Hepatocyte (in vitro differentiated cells): ENCODE results near the gene PM20D2. TPM values are rescaled to one million over a fixed set of nuclear protein-coding genes. Genes with fewer than 3 reads are reported as not detected.

Source experiments
- polyA plus RNA-seq: library from polyadenylated mRNA; unstranded; fragments of >200 nt; fragmentation: Nextera tagmentation; extraction: Ambion mirVana; gene quantifications from 2 replicates; pipeline ENCODE4 v1.2.1, GENCODE V29; 2016
- total RNA-seq: library from RNA; depleted of rRNA; stranded (reverse); fragments of >200 nt; gene quantifications from 2 replicates; pipeline ENCODE4 v1.2.3, GENCODE V29; 2014

The PM20D2 gene
- total and polyA plus RNA-seq, 2 experiments from 2014 or later = 9.5 to 25.3 TPM

Other genes with a start within 250 kb of the PM20D2 start
- 15.6 and 16.1 TPM in 2 replicates for gene RNGTT, start 182.4 kb upstream of the PM20D2 start, total RNA-seq
- 7.4 and 8.9 TPM in 2 replicates for gene RNGTT, start 182.4 kb upstream of the PM20D2 start, polyA plus RNA-seq
- gene PNRC1, start 65.3 kb upstream of the PM20D2 start, total RNA-seq = 159 and 181 TPM in 2 replicates
- gene PNRC1, start 65.3 kb upstream of the PM20D2 start, polyA plus RNA-seq = 226 and 234 TPM in 2 replicates
- 5.7 and 7.3 TPM in 2 replicates for gene SRSF12, start 28.0 kb upstream of the PM20D2 start, total RNA-seq
- gene SRSF12, start 28.0 kb upstream of the PM20D2 start, polyA plus RNA-seq = 5.6 and 7.6 TPM in 2 replicates
- gene GABRR1, start 71.3 kb downstream of the PM20D2 start, total RNA-seq = 0.27 TPM in 1 of 2 replicates, not detected in the other
- 0.60 TPM in 1 of 2 replicates, not detected in the other for gene GABRR1, start 71.3 kb downstream of the PM20D2 start, polyA plus RNA-seq
- 0.32 and 0.87 TPM in 2 replicates for gene GABRR2, start 169.2 kb downstream of the PM20D2 start, total RNA-seq
- 0.68 and 0.94 TPM in 2 replicates for gene GABRR2, start 169.2 kb downstream of the PM20D2 start, polyA plus RNA-seq
- 64.1 and 68.1 TPM in 2 replicates for gene UBE2J1, start 206.7 kb downstream of the PM20D2 start, total RNA-seq
- gene UBE2J1, start 206.7 kb downstream of the PM20D2 start, polyA plus RNA-seq = 37.3 and 44.7 TPM in 2 replicates